GM12873 (cell line): ENCODE measurements around the gene DDA1.

Source experiments
- TF ChIP-seq, protein P1 (sequence below): IDR thresholded peaks from 2 replicates; pipeline ENCODE4 v1.5.1; 2012; ENCODE audit warnings: low read depth, mild to moderate bottlenecking, moderate library complexity, low read length, control low read depth; ENCODE audit not compliant: insufficient read depth; ENCODE audit errors: missing control alignments

The DDA1 gene

DNA sequence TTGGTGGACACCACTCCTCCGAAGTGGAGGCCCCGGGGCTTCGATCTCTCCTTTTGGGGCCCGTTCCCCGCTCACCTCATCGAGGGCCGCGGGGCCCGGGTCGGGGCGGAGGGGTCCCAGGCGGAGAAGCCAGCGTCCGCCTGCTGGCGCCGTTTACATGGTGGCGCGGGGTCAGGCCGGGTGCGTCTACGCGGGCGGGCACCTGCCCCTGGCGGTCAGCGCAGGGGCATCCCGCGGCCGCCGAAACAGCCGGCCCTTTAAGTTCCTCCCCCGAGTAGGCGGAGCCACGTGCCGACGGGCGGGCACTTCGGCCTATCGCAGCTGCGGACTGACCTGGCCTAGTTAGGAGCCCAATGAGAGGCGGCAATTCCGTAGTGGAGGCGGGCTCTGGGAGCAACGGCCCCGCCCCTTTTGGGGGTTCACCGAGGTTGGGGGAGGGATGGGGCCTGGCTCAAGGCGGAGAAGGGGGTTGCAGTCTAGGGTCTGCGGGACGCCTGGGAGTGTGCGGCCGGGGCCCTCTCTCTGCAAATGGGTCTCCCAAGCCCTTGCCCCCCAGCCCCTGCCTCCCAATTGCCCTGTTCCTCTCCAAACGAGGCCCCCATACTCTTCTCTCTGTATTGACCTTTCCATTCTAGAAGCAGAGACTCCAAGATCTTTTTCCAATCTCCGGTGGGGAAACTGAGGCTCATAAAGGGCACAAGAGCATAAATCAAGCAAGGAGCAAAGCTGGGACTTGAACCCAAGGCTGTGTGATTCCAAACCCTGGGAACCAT is 6.0 kb upstream of the DDA1 start, which contains the start of gene ABHD8:
Gene ABHD8 (minus strand): TSS at position 259 of the 773 bp plus-strand sequence. CDS start 1,809 bp downstream, outside the sequence.
- TF ChIP-seq, protein P1, sequence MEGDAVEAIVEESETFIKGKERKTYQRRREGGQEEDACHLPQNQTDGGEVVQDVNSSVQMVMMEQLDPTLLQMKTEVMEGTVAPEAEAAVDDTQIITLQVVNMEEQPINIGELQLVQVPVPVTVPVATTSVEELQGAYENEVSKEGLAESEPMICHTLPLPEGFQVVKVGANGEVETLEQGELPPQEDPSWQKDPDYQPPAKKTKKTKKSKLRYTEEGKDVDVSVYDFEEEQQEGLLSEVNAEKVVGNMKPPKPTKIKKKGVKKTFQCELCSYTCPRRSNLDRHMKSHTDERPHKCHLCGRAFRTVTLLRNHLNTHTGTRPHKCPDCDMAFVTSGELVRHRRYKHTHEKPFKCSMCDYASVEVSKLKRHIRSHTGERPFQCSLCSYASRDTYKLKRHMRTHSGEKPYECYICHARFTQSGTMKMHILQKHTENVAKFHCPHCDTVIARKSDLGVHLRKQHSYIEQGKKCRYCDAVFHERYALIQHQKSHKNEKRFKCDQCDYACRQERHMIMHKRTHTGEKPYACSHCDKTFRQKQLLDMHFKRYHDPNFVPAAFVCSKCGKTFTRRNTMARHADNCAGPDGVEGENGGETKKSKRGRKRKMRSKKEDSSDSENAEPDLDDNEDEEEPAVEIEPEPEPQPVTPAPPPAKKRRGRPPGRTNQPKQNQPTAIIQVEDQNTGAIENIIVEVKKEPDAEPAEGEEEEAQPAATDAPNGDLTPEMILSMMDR = peak; percentile 46

DNA sequence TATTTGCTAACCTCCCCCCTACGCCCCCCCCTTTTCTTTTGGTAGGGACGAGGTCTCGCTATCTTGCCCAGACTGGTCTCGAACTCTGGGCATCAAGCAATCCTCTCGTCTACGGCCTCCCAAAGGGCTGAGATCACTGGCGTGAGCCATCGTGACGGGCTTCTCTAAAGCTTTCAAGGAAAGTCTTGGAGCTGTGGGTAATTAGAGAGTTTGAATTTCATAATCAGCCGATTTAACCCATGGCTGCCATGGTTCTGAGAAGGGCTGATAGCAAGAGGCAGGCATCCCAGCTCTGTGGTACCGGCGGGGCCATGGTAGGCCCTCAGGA is 5.5 kb upstream of the DDA1 start:
- TF ChIP-seq, protein P1 = no peak

DNA sequence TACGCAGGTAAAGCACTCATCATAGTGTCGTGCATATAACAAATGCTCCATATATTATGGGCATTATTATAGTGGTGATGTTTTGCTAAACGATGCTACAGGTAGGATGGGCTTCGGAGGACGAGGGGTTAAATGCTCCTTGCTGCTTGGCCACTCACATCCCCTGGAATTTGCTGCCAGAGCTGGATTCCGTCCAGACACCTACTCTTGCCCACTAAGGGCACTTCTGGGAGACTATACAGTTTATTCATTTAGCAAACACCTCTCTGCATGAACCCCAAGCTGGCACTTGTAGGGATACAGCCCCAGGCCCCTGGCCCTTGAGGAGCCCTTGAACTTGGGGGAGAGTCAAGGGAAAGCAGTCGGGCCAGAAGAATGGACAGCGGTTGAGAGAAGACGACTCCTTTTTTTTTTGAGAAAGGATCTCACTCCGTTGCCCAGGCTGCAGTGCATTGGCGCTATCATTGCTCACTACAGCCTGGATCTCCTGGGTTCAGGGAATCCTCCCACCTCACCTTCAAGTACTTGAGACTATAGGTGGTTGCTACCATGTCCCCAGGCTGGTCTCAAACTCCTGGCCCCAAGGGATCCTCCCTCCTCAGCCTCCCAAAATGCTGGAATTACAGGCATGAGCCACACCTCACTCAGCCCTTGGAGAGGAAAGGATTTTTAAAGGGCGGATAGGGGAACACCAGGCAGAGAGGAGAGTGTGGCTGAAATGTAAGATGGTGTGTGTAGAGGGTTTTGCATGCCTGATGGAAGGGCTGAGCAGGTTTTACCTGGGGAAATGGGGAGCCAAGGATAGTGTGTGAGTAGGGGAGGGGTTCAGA is 4.8 kb upstream of the DDA1 start:
- TF ChIP-seq, protein P1 = no peak

DNA sequence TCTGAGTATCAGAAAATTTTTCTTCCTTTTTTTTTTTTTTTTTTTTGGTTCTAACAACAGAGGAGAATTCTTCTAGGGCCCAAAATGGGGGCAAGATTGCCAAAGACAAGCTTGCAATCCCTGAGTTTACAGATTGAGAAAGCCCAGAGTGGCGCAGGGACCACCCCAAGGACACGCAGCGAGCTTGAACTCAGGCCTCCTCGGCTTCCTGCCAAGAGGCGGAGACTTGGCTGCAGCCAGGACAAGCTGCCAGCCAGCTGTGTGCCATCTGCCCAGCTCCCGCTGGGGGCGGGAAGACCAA is 4.2 kb upstream of the DDA1 start:
- TF ChIP-seq, protein P1 = no peak

DNA sequence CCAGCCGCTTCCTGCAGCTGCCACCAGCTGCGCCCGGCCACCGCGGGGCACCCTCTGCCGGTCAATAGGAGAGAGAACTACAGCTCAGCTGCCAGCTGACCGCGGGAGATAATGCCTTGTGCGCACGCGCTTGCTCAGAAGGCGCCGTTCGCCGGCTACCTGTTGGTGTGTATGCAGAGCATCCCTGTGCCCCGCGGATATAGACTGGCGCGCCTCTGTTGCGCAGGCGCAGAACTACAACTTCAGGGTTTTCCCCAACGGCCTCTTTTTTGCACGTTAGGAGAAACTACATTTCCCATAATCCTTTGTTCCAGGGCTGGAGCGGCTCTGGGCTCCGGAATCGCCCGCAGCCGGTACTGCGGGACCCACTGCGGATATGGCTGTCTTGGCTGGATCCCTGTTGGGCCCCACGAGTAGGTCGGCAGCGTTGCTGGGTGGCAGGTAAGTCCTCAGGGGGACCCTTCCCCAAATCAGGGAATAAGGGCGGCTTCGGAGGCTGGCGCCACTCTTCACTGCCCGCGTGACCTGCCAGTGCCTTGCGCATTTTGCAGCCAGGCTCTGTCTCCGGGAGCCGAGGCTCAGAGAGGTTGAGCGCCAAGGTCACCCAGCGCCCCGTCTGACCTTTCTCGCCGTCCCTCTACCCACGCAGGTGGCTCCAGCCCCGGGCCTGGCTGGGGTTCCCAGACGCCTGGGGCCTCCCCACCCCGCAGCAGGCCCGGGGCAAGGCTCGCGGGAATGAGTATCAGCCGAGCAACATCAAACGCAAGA is 3.7 kb upstream of the DDA1 start, which contains the start of gene MRPL34:
Gene MRPL34 (plus strand): TSS at position 356 of the 768 bp plus-strand sequence. CDS start 21 bp downstream, at position 377.
- TF ChIP-seq, protein P1 = peak; percentile 77

DNA sequence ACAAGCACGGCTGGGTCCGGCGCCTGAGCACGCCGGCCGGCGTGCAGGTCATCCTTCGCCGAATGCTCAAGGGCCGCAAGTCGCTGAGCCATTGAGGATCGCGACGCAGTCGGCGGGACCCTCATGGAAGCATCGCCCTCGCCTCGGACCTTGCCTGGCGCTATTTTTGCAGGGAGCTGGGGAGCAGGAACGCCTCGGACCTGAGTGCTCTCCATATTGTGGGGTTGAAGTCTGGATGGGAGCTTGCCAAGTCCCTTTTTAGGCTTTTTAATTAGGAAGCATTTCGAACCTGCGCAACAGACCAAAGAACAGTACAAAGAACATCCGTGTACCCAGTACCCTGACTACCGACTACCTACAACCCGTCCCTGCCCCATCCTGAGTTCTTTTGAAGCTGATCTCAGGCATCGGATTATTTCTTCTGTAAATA is 3.1 kb upstream of the DDA1 start:
- TF ChIP-seq, protein P1 = no peak
